ENCODE measurements around the gene TDRD7.
"Not testable (repeated sequence)": the region's sequence is repeated elsewhere in the genome, so short reads cannot be mapped to it uniquely, and the experiment has no call there.

Gene TDRD7

DNA sequence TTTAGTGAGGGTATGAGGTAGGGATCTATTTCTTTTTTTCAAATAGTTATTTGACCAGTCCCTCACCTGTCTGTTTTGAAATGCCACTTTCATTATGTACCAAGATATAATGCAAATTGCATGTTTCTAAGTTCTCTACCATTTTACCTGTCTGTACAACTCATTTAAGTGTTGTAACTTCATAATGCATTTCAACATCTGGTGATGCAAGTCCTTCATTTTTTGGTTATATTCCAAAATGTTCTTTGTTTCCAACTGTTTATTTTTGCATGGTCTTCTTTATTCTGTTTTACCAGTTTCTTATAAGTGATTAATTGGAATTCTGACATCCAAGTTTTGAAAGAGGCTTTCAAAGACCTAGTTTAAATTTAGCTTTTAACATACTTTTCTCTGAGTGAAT, 26.8 kb downstream of the TDRD7 start:
- no peak for DNase-seq (ENCODE audit: extremely low read depth, low read depth)
- TF ChIP-seq, protein P1, sequence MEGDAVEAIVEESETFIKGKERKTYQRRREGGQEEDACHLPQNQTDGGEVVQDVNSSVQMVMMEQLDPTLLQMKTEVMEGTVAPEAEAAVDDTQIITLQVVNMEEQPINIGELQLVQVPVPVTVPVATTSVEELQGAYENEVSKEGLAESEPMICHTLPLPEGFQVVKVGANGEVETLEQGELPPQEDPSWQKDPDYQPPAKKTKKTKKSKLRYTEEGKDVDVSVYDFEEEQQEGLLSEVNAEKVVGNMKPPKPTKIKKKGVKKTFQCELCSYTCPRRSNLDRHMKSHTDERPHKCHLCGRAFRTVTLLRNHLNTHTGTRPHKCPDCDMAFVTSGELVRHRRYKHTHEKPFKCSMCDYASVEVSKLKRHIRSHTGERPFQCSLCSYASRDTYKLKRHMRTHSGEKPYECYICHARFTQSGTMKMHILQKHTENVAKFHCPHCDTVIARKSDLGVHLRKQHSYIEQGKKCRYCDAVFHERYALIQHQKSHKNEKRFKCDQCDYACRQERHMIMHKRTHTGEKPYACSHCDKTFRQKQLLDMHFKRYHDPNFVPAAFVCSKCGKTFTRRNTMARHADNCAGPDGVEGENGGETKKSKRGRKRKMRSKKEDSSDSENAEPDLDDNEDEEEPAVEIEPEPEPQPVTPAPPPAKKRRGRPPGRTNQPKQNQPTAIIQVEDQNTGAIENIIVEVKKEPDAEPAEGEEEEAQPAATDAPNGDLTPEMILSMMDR (IDR thresholded peaks at IDR 0.05; ENCODE audit: low read depth, low read length), result no peak

DNA sequence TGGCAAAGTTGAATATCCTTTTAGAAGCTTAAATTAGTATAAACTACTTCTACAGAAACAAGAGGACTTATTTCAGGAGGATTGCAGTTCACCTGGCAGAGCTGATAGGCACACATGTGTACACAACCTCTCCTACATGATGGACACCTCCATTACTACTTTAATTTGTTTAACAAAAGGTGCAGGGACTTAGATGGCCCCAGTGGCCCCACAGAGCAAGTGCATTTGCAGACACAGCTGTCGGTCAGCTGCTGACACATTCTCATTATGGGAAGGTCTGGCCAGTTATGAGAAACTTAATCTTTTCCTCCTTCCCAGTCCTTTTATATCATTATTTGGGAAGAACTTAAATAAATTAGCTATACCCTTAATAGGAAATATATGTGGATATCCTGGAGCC, 28.3 kb downstream of the TDRD7 start:
- DNase-seq (ENCODE audit: extremely low read depth, low read depth), result no peak
- TF ChIP-seq, protein P1 (IDR thresholded peaks at IDR 0.05; ENCODE audit: low read depth, low read length), result no peak

DNA sequence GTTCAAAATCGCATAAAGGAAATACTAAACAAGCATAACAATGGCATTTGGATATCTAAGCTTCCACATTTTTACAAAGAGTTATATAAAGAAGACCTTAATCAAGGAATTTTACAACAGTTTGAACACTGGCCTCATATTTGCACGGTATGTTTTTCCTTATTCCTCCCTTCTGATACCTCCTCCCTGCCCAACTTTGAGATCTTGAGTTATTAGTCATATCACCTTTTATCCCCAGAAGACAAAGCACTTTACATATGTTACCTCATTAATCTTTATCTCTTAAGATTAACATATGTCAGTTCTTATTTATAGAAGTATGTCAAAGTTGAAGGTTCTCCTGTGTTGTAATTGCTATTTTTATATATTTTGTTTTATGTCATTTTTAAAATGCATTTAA, 29.8 kb downstream of the TDRD7 start:
- DNase-seq (ENCODE audit: extremely low read depth, low read depth), result no peak
- TF ChIP-seq, protein P1 (IDR thresholded peaks at IDR 0.05; ENCODE audit: low read depth, low read length), result no peak

DNA sequence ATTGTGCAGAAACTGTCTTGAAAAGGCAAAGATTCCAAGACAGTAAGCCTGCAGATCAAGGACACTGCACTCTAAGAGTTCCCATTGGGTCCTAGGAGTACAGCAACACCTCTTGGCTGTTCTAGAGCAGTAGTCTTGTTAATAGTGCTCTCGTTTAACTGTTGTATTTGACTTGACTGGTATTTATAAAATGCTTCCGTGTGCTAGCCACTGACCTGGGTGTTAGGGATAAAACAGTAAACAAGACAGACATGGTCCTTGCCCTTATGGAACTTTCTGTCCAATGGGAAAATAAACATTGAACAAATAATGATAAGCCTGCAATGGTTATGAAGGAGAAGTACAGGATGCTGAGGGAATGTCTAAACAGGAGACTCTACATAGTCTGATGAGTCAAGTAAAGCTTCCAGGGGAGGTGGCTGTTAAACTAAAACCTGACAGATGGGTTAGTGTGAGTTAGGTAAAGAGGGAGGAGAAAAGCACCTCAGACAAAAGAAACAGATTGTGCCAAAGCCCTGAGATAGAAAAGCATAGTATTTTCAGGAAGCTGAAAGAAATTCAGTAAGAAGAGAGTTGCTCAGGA, 33.3 kb downstream of the TDRD7 start:
- no peak for DNase-seq (ENCODE audit: extremely low read depth, low read depth)
- TF ChIP-seq, protein P1 (IDR thresholded peaks at IDR 0.05; ENCODE audit: low read depth, low read length), result no peak

DNA sequence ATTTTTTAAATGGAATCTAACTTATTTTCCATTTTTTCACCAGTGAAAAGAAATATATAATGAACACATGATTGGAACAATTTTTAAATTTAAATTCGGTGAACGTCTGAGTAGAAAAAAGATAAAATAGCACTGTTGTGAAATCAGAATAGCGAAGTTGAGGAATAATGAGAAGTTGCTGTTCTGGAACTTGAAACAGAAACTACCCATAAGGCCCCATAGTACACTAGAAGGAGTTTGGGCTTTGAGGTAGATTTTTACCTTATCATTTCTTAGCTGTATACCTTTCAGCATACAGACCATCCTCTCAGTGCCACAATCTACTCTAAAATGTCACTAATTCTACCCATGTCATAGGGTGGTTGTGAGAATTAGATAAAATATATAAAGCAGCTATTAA, 35.1 kb downstream of the TDRD7 start:
- TF ChIP-seq, protein P1 (IDR thresholded peaks at IDR 0.05; ENCODE audit: low read depth, low read length), result no peak
- no peak for DNase-seq (ENCODE audit: extremely low read depth, low read depth)

DNA sequence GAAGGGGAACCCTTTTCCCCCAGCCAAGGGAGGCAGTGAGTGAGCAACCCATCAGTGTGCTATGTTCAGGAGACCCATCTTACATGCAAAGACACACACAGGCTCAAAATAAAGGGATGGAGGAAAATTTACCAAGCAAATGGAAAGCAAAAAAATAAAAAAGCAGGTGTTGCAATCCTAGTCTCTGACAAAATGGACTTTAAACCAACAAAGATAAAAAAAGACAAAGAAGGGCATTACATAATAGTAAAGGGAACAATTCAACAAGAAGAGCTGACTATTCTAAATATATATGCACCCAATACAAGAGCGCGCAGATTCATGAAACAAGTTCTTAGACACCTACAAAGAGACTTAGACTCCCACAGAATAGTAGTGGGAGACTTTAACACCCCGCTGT, 41.7 kb downstream of the TDRD7 start:
- DNase-seq (ENCODE audit: extremely low read depth, low read depth), result not testable (repeated sequence)

DNA sequence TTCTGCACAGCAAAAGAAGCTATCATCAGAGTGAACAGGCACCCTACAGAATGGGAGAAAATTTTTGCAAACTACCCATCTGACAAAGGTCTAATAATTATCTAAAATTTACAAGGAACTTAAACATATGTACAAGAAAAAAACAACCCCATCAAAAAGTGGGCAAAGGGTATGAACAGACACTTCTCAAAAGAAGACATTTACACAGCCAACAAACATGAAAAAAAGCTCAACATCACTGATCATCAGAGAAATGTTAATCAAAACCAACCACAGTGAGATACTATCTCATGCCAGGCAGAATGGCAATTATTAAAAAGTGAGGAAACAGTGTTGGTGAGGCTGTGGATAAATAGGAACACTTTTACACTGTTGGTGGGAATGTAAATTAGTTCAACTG, 44.9 kb downstream of the TDRD7 start:
- DNase-seq (ENCODE audit: extremely low read depth, low read depth), result not testable (repeated sequence)

DNA sequence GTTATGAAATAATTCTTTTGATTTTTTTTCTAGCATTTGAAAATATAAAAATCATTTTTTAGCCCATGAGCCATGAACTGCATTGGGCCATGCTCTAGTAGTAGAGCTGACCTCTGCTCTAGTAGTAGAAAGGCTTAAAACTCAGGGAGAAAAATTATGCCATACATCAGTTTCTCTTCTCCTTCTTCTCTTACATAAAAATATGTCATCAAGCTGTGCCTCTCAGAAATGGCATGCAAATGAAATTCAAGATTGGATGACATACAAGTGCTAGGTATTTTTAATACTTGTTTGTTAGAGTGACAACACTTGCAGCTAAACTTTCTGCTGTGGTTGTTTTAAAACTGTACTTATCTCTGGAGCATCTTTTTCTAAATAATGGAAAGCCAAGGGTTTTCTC, 47.4 kb downstream of the TDRD7 start:
- no peak for DNase-seq (ENCODE audit: extremely low read depth, low read depth)
- TF ChIP-seq, protein P1 (IDR thresholded peaks at IDR 0.05; ENCODE audit: low read depth, low read length), result no peak

Data from AG09319 (cell line).